GM06990 (cell line): ENCODE data around the gene DCHS1.

Experiments used
- DNase-seq: peaks from one replicate; pipeline ENCODE4 v3.0.0-alpha.2; 2011; ENCODE audit not compliant: insufficient read length; ENCODE audit errors: extremely low read depth
- H3K27me3 ChIP-seq: replicated peaks from 2 replicates; pipeline ENCODE4 v1.6.0; 2011; ENCODE audit warnings: low read length; ENCODE audit not compliant: control insufficient read depth, insufficient read depth
- H3K36me3 ChIP-seq: 2 replicates; pipeline ENCODE4 v1.5.1; 2011; ENCODE audit warnings: low read length; ENCODE audit not compliant: control insufficient read depth, insufficient read depth
- H3K4me3 ChIP-seq: replicated peaks from 2 replicates; pipeline ENCODE4 v1.5.1; 2011; ENCODE audit warnings: low read depth, mild to moderate bottlenecking, control low read depth, low read length
- TF ChIP-seq, protein P1 (sequence below): IDR thresholded peaks from 2 replicates; pipeline ENCODE4 v1.5.1; 2011; ENCODE audit warnings: low read length, control low read depth, mild to moderate bottlenecking, inconsistent platforms; ENCODE audit not compliant: insufficient read depth, poor library complexity, severe bottlenecking

The DCHS1 gene

DNA sequence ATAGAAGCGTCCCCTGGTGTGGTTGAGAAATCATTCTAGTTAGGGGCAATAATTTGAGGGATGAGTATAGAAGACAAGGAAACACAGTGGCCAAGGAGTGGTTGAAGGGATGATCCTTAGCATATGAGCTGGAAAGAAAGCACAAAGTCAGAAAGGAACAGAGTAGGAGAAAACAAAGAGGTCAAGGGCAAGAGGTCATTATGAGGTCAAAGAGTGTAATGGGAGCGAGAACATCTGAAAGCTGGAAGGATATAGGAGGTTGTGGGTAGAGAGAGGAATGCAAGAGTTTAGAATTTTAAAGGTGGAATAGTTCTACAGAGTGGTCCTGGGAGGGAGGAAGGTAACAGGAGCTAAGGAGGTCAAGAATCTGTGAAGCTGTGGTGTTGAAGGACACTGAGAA, 2.0 kb downstream of the DCHS1 start:
- Histone ChIP-seq H3K36me3 (no peaks in the 10 kb centered on the region), H3K27me3 (peaks cover 5% of the 10 kb centered on the region), H3K4me3 (no peak overlapping the region)
- TF ChIP-seq, protein P1, sequence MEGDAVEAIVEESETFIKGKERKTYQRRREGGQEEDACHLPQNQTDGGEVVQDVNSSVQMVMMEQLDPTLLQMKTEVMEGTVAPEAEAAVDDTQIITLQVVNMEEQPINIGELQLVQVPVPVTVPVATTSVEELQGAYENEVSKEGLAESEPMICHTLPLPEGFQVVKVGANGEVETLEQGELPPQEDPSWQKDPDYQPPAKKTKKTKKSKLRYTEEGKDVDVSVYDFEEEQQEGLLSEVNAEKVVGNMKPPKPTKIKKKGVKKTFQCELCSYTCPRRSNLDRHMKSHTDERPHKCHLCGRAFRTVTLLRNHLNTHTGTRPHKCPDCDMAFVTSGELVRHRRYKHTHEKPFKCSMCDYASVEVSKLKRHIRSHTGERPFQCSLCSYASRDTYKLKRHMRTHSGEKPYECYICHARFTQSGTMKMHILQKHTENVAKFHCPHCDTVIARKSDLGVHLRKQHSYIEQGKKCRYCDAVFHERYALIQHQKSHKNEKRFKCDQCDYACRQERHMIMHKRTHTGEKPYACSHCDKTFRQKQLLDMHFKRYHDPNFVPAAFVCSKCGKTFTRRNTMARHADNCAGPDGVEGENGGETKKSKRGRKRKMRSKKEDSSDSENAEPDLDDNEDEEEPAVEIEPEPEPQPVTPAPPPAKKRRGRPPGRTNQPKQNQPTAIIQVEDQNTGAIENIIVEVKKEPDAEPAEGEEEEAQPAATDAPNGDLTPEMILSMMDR = no peak
- no peak for DNase-seq

DNA sequence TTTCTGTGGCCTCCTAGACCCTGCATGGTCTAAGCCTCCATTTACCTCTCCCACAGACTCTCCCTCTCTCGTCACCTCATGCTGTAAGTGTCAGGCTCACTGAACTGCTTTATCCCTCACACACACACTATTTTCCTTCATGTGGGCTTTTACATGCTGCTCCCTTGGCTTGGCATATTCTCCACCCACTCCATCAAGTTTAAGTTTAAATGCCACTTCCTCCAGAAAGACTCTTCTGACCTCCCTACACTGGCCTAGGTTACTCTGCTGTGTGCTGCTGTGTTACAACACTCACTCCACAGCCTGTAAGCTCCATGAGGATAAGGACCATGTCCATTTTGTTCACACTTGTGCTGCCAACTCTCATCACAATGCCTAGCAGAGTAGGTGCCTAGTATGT, 2.5 kb downstream of the DCHS1 start:
- peaks cover 5% of the 10 kb centered on the region for H3K27me3 ChIP-seq
- no peak for DNase-seq
- H3K36me3 ChIP-seq = no peaks in the 10 kb centered on the region
- TF ChIP-seq, protein P1 = no peak
- H3K4me3 ChIP-seq = no peak overlapping the region

DNA sequence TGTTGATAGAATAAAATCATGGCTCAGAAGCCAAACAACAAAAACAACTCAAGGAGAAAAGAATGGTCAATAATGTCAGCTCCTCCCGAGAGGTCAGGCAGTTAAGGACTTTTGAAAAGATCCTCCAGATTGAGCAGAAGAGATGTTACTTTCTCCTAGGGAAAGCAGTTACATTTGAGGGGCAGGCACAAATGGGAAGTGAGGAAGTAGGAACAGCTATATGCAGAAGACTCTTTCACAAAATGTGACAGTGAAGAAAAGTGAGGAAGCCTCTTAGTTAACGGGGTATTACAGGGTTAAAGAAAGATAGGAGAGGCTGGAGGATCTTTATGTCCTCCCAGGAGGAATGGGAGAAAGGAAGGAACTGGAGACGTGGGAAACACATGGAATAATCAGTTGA, 3.4 kb downstream of the DCHS1 start:
- Histone ChIP-seq H3K4me3 (no peak overlapping the region), H3K27me3 (peaks cover 5% of the 10 kb centered on the region), H3K36me3 (no peaks in the 10 kb centered on the region)
- TF ChIP-seq, protein P1 = no peak
- no peak for DNase-seq

DNA sequence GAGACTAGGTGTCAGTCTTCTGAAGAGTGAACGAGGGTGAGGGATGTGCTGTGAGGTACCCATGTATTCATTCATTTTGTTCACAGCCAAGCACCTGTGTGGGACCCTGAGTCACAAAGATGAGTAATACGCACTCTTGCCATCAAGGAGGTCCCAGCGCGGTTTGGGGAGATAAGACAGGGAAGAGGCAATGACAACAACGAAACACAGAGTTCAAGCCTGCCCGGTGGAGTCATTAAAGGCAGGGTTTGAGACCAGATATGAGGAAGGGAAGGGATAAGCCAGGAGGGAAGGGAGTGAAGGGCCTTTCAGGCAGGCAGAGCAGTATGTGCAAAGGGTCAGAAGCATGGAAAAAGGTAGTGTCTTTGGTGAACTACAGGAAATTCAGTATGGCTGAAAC, 4.6 kb downstream of the DCHS1 start:
- TF ChIP-seq, protein P1 = no peak
- H3K27me3 ChIP-seq = peaks cover 5% of the 10 kb centered on the region
- H3K4me3 ChIP-seq = no peak overlapping the region
- no peaks in the 10 kb centered on the region for H3K36me3 ChIP-seq
- no peak for DNase-seq

DNA sequence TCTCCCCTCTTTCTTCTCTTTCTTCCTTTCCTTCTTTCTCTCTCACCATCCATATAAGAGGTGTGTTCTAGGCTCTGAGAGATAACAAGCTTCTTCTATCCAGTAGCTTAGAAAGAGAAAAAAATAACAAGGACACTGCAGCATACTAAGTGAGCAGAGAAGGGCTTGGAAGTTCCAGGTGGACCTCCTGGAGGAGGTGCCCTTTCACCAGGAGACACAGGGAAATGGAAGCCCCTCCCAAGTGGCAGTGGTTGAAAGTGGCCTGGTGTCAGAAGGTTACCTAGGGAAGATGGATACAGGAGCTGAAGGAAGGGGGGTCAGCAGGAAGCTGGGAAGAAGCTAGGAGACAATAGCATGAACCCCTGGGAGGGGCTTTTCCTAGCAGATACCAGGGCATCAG, 5.5 kb downstream of the DCHS1 start:
- no peak overlapping the region for H3K4me3 ChIP-seq
- TF ChIP-seq, protein P1 = no peak
- no peaks in the 10 kb centered on the region for H3K36me3 ChIP-seq
- DNase-seq = no peak
- peaks cover 4% of the 10 kb centered on the region for H3K27me3 ChIP-seq

DNA sequence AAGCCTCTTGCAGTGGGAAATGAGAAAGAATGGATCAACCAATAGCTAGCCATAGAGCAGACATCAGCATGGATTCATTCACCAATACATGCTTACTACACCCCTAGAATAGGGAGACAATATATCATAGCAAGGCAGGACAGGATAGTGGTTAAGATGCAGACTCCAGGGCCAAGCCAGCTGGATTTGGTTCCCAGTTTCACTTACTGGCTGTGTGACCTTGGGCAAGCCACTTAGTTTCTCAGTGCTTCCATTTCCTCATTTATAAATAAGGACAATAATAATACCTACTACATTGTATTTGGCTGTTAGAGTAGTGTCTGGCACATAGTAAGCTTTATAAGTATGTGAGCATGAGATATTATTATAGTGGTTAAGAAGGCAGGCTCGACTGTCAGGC, 7.1 kb downstream of the DCHS1 start:
- TF ChIP-seq, protein P1 = no peak
- DNase-seq = no peak
- Histone ChIP-seq H3K4me3 (no peak overlapping the region), H3K27me3 (no peaks in the 10 kb centered on the region; the same call in 1 of the 2 replicates), H3K36me3 (no peaks in the 10 kb centered on the region)
